ENCODE results near the gene MRPS34. TPM values are rescaled to one million over a fixed set of nuclear protein-coding genes. Genes with fewer than 3 reads are reported as not detected.

The MRPS34 gene
- total and polyA plus RNA-seq, 8 donors: 21.1 to 204 (median 103) TPM

DNA sequence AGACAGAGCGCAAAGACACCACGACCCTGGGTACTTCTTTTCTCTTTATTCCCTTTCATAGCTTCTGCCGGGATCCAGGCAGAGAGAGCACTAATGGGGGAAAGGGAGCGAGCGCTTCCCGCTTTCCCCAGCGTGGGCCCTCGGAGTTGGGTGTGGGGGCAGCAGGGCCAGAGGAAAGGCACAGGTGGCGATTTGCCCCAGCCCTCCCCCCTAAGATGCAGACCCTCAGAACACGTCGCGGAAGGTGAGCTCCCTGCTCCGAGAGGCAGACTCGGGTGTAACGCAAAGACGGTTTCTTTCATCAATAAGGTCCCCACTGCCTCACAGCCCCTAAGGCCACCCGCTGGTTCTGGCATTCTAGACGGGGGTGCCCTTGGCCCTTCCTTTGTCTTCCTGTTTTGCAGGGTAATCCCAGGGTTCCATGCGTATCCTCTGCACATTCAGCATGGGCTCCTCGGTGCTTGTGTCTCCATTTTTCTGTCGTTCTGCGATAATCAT lies 1.0 kb downstream of the MRPS34 start:
- no peaks in the 10 kb centered on the region for H3K27me3 ChIP-seq
- H3K36me3 ChIP-seq: peaks cover 32 to 53% (median 50%) of the 10 kb centered on the region in 4 donors
- DNase-seq: no peak
- 4 to 10% (median 6%) methylated on average over 17 to 22 of the region's 22 CpGs for WGBS, 5 donors
- H3K9me3 ChIP-seq: no peaks in the 10 kb centered on the region
- H3K27ac ChIP-seq: peak overlapping the region; percentile 92 to 97 (median 95)
- TF ChIP-seq POLR2AphosphoS5 (IDR thresholded peaks at IDR 0.05) (no peak), POLR2A (IDR thresholded peaks at IDR 0.05) (no peak), CTCF (IDR thresholded peaks at IDR 0.05) (no peak), EP300 (IDR thresholded peaks at IDR 0.05) (no peak)
- peaks cover 35 to 62% (median 55%) of the 10 kb centered on the region in 4 donors for H3K4me1 ChIP-seq
- H3K4me3 ChIP-seq: peak overlapping the region; percentile 75 to 98 (median 94)
- intact Hi-C loops (cut with DNase I; ENCODE audit: low total_unique reads): no loop called here

DNA sequence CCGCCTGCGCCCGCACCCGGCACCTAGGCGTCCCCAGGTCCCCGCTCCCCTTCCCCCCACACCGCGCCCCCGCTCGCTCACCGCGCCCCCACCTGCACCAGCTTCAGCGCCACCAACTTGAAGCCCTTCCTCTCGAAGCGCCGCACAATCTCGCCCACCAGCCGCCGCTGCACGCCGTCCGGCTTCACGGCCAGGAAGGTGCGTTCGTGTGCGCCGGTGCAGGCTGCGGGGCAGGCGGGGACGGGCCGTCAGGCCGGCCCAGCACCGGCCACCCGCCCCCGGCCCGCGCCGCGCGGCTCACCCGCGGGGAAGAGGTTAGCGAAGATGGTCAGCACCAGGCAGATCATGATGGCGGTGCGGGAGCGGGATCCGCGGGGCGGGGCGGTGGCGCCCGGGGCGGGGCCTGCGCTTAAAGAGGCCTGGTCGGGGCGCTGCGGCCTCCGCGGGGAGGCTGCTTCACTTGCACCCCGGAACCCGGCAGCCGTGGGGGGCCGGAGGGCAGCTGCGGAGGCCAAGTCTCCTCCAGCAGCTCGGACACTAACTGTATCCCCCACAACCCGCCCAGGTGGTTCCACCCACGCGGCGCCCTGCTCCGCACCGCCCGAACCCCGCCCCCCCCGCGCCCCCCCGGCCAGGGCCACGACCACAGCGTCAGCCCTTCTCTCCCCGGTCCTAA lies 1.6 kb downstream of the MRPS34 start, which contains the start of gene NME3:
Gene NME3 (minus strand): TSS at position 356 of the 676 bp plus-strand sequence. CDS start 9 bp downstream, at position 347.
- intact Hi-C loops (cut with DNase I; ENCODE audit: low total_unique reads): no loop called here
- Histone ChIP-seq H3K27ac (peak within 1 kb of the TSS; percentile 92 to 97 (median 95)), H3K9me3 (no peaks in the 10 kb centered on the region), H3K4me1 (peaks cover 35 to 62% (median 55%) of the 10 kb centered on the region in 4 donors), H3K4me3 (peak within 1 kb of the TSS; percentile 75 to 98 (median 94)), H3K36me3 (peaks cover 33 to 53% (median 50%) of the 10 kb centered on the region in 4 donors), H3K27me3 (no peaks in the 10 kb centered on the region)
- peak; percentile 81 to 89 for DNase-seq
- WGBS, 5 donors: 0 to 1% (median 1%) methylated on average over 20 to 79 of the region's 79 CpGs
- TF ChIP-seq POLR2AphosphoS5 (IDR thresholded peaks at IDR 0.05) (peak in 1 of 3 donors; percentile 21), CTCF (IDR thresholded peaks at IDR 0.05) (no peak), EP300 (IDR thresholded peaks at IDR 0.05) (no peak), POLR2A (IDR thresholded peaks at IDR 0.05) (no peak)

GRCh38 chr16:1770328-1771187 lies 2.4 kb downstream of the MRPS34 start:
- intact Hi-C loops (cut with DNase I; ENCODE audit: low total_unique reads): no loop called here
- 2 to 9% (median 7%) methylated on average over 38 to 81 of the region's 81 CpGs for WGBS, 5 donors
- H3K9me3 ChIP-seq: no peaks in the 10 kb centered on the region
- peaks cover 35 to 60% (median 52%) of the 10 kb centered on the region in 4 donors for H3K4me1 ChIP-seq
- peak in 1 of 3 donors; percentile 51 for TF ChIP-seq POLR2AphosphoS5 (IDR thresholded peaks at IDR 0.05)
- no peak for TF ChIP-seq CTCF (IDR thresholded peaks at IDR 0.05)
- TF ChIP-seq POLR2A (IDR thresholded peaks at IDR 0.05): no peak
- TF ChIP-seq EP300 (IDR thresholded peaks at IDR 0.05): no peak
- H3K4me3 ChIP-seq: peak overlapping the region; percentile 75 to 98 (median 94)
- H3K36me3 ChIP-seq: peaks cover 35 to 53% (median 50%) of the 10 kb centered on the region in 4 donors
- peak; percentile 71 to 76 for DNase-seq
- H3K27me3 ChIP-seq: no peaks in the 10 kb centered on the region
- H3K27ac ChIP-seq: peak overlapping the region; percentile 79 to 97 (median 94)

All from stomach (tissue), 9 donors.